ENCODE measurements around the gene MAGEF1.

MAGEF1 gene

DNA sequence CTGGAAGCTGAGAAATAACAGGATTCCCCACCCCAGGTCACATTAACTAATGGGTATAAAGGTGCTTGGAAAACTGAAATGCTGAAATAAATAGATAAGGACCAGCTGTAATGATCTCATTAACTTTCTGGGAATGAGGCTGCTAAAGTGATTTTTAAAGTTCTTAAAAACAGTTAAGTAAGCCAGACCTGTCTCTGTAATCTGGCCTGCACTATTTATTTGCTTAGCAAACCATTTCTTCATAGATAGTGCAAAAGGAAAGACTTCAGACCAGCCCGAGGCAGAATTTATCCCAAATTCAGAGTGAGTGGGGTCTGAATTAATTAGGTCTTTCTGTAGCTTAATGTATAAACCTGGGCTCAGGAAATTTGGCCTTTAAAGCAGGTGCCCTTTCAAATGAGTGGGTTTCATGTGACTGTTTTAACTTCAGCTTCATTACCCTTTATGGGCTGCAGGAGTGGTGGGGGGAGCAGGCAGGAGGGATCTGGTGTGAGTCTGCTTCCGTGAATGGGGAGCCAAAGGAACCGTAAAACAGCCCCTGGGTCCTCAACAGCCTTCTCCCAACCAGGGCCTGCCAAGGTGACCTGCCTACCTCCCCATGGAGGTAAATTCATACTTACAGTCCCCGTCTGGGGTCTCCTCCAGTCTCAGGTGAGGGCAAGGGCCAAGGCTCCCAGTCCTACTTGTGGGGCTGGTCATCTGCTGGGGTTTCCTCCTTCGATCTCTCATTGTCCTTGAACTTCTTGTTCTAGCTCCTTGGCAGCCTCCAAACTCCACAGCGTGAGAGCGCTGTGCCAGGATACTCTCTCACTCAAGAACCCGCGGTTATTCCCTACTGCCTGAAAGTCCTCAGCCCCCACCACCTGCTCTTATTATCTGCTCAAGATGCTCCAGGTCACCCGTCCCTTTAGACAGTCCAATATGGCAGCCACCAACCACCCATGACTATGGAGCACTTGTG, 31.2 kb downstream of the MAGEF1 start:
- no peak overlapping the region for H3K27ac ChIP-seq (ENCODE audit: low read length)
- H3K9ac ChIP-seq (ENCODE audit: low read depth, low read length) = no peak overlapping the region
- peaks cover 5% of the 10 kb centered on the region; the same call in 1 of the 2 replicates for H3K4me1 ChIP-seq (ENCODE audit: insufficient read depth, low read length)
- no peaks in the 10 kb centered on the region for H3K36me3 ChIP-seq (ENCODE audit: insufficient read depth, low read depth, low read length)
- H3K27me3 ChIP-seq (ENCODE audit: insufficient read depth, low read length) = peaks cover 14% of the 10 kb centered on the region; the same call in 1 of the 2 replicates
- no peak overlapping the region for H3K4me3 ChIP-seq (ENCODE audit: low read length)
- H3K9me3 ChIP-seq (ENCODE audit: insufficient read depth, low read depth, low read length) = no peaks in the 10 kb centered on the region

- Histone ChIP-seq H3K9ac (ENCODE audit: low read depth, low read length) (peak overlapping the region; percentile 67; the same call in 1 of the 2 replicates), H3K36me3 (ENCODE audit: insufficient read depth, low read depth, low read length) (no peaks in the 10 kb centered on the region), H3K4me3 (ENCODE audit: low read length) (peak overlapping the region; percentile 58; the same call in 1 of the 2 replicates), H3K9me3 (ENCODE audit: insufficient read depth, low read depth, low read length) (no peaks in the 10 kb centered on the region), H3K4me1 (ENCODE audit: insufficient read depth, low read length) (peaks cover 5% of the 10 kb centered on the region; the same call in 1 of the 2 replicates), H3K27ac (ENCODE audit: low read length) (no peak overlapping the region), H3K27me3 (ENCODE audit: insufficient read depth, low read length) (peaks cover 8% of the 10 kb centered on the region; the same call in 1 of the 2 replicates)
Observed at GRCh38 chr3:184679056-184679816, 32.6 kb downstream of the MAGEF1 start.

DNA sequence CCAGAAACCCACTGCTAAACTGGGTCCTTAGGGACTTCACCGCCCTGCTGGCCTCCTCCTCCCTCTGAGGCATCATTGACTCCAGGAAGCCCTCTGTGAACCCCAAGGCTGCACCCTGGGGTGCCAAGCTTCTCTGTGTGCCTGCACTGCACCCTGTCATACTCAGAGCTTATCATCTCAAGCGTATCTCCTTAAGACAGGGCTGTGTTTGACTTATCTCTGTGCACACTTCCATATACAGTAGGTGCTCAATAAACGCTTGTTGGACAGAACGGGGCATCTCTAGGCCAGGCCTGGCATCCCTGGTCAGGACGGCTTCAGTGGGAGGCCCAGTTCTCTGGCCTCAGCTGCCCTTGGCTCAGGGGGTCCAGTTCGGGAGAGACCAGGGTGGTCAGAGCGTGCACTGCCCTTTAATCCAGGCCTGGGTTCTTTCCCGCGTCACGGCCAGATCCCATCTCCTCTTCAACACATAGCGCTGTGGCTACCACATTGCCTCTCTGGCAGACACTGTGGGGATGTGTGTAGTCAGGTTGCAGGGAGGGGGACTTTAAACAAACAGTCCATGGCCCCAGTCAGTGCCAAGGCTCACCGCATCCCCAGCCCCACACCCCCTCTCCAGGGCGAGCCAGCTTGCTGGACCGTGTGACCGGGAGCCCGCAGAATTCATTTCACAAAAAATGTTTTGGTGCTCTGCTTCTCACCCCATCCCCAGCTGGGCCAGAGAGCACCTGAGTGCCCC, 33.4 kb downstream of the MAGEF1 start:
- H3K9ac ChIP-seq (ENCODE audit: low read depth, low read length) = peak overlapping the region; percentile 67; the same call in 1 of the 2 replicates
- no peaks in the 10 kb centered on the region for H3K36me3 ChIP-seq (ENCODE audit: insufficient read depth, low read depth, low read length)
- H3K9me3 ChIP-seq (ENCODE audit: insufficient read depth, low read depth, low read length) = no peaks in the 10 kb centered on the region
- H3K27ac ChIP-seq (ENCODE audit: low read length) = no peak overlapping the region
- H3K27me3 ChIP-seq (ENCODE audit: insufficient read depth, low read length) = peaks cover 8% of the 10 kb centered on the region; the same call in 1 of the 2 replicates
- H3K4me3 ChIP-seq (ENCODE audit: low read length) = peak overlapping the region; percentile 58; the same call in 1 of the 2 replicates
- H3K4me1 ChIP-seq (ENCODE audit: insufficient read depth, low read length) = peaks cover 5% of the 10 kb centered on the region; the same call in 1 of the 2 replicates

DNA sequence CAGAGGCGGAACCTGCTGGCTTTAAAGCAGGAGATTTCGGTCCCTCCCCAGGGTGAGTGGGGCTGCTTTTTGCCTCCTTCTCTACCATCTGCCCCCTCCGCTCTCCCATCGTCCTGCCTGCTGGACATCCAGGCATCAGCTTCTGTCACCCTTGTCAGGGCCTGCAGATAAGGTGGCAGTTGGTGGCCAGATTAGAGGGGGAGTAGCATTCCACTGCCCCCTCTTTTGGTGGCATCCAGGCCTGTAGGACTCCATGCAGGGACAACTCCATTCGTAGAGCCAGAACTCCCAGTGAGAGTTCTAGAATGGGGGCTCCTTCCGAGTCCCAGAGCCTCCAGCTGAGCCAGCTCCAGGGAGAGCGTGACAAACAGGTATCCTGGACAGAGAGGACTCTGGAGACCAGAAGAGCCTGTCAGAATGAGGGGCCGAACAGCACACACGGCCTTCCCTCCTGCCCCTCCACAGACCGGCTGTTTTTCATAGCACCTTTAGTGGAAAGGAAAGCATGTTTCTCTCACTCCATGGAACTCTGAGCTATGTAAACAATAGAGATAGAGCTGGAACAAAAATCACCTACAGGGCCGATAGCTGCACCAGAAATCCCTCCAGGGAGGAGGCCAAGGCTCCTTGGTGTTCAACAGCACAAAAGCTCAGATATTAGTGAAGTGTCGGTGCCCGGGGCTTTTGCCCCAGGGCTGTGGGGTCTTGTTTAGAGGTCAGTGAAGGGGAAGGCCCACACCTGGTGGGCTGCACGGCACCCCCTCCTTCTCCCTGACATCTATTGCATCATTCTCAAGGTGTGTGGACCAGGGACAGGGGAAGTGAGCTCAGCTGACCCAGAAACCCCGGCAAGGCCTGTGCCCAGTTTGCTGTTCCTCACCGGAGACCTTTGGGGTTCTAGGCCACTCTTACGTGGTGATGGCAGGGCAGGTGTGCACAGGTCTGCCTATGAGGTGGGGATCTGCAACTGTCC, 34.2 kb downstream of the MAGEF1 start:
- no peaks in the 10 kb centered on the region for H3K9me3 ChIP-seq (ENCODE audit: insufficient read depth, low read depth, low read length)
- no peak overlapping the region for H3K4me3 ChIP-seq (ENCODE audit: low read length)
- H3K27me3 ChIP-seq (ENCODE audit: insufficient read depth, low read length) = peaks cover 8% of the 10 kb centered on the region; the same call in 1 of the 2 replicates
- peaks cover 5% of the 10 kb centered on the region; the same call in 1 of the 2 replicates for H3K4me1 ChIP-seq (ENCODE audit: insufficient read depth, low read length)
- H3K9ac ChIP-seq (ENCODE audit: low read depth, low read length) = no peak overlapping the region
- no peak overlapping the region for H3K27ac ChIP-seq (ENCODE audit: low read length)
- H3K36me3 ChIP-seq (ENCODE audit: insufficient read depth, low read depth, low read length) = no peaks in the 10 kb centered on the region

DNA sequence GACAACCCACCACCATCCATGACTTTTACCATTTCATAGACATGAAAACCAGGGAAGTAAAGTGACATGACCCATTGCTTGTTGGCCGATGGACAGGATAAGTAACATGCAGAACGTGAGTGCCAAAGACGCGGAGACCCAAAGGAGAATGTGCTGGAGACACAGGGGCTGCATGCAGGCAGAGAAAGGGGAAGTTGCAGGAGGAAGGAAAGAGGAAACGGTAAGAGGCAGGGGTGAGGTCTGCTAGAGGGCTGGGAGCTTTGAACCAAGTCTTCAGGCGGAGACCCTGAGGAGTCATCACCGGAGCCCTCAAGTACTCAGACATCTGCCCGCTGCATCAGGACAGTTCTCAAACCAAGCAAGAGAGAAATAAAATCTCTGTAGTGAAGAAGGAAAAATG, 34.9 kb downstream of the MAGEF1 start:
- Histone ChIP-seq H3K27ac (ENCODE audit: low read length) (no peak overlapping the region), H3K9me3 (ENCODE audit: insufficient read depth, low read depth, low read length) (no peaks in the 10 kb centered on the region), H3K4me1 (ENCODE audit: insufficient read depth, low read length) (peaks cover 5% of the 10 kb centered on the region; the same call in 1 of the 2 replicates), H3K36me3 (ENCODE audit: insufficient read depth, low read depth, low read length) (no peaks in the 10 kb centered on the region), H3K9ac (ENCODE audit: low read depth, low read length) (no peak overlapping the region), H3K27me3 (ENCODE audit: insufficient read depth, low read length) (peaks cover 8% of the 10 kb centered on the region; the same call in 1 of the 2 replicates), H3K4me3 (ENCODE audit: low read length) (no peak overlapping the region)

DNA sequence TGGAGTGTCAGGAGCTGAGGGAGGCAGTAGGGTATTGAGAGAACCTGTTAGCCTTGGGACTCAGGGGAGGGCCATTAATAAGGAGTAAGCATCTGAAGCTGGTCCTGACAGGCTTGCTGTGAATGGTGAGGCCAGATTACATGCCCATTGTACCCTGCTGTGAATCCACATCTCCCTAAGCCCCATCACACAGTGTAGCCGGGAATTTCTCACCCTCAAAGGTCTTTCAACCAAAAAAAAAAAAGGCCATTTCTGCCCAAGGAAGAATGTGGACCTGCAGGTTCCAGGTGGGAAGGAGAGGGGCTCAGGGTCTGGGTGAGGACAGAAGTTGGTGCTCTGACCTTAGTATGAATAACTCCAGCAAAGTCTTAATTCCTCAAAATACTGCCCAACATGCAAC, 37.2 kb downstream of the MAGEF1 start:
- Histone ChIP-seq H3K9ac (ENCODE audit: low read depth, low read length) (no peak overlapping the region), H3K36me3 (ENCODE audit: insufficient read depth, low read depth, low read length) (no peaks in the 10 kb centered on the region), H3K27me3 (ENCODE audit: insufficient read depth, low read length) (peaks cover 8% of the 10 kb centered on the region; the same call in 1 of the 2 replicates), H3K4me3 (ENCODE audit: low read length) (no peak overlapping the region), H3K9me3 (ENCODE audit: insufficient read depth, low read depth, low read length) (no peaks in the 10 kb centered on the region), H3K27ac (ENCODE audit: low read length) (no peak overlapping the region), H3K4me1 (ENCODE audit: insufficient read depth, low read length) (peaks cover 5% of the 10 kb centered on the region; the same call in 1 of the 2 replicates)

DNA sequence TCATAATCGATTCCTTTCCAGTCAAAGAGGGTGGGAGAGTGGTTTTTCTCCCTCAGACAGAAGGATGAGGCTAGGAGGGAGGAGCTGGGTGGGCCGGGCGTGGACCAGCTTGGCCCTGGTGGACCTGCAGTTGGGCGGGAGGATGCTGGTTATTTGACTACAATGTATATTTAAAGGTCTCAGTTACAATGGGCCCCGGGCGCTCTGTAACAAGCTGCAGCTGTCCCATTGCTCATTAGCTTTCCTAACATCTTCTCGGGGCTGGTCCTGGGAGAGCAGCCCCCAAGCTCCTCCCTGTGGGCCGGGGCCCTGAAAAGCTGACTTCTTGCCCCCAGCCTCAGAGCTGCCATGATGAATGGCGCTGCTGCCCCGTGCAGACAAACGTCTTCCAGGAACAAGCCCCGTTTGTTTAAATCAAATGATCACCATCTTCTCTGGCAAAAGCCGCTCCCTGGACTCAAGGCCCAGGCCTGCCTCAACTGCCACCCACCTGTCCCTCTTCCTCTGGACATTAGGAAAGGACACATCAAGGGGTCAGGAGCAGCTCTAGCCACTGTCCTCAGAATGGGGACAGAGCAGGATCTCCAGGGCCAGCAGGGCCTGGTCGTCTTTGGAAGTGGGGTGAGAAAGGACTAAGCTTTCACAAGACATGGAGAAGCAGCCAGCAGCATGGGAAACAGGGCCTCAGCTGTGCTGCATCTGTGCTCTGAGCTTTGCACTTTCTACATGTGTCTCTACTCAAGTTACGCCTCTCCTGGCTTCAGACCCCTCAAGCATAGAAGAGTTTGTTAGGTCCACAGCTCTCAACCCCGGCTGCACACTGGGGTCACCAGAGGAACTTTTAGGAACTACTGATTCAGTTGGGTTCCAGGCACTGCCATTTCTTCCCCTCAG, 38.6 kb downstream of the MAGEF1 start:
- H3K27me3 ChIP-seq (ENCODE audit: insufficient read depth, low read length) = peaks cover 2% of the 10 kb centered on the region; the same call in 1 of the 2 replicates
- no peak overlapping the region for H3K27ac ChIP-seq (ENCODE audit: low read length)
- H3K4me1 ChIP-seq (ENCODE audit: insufficient read depth, low read length) = no peaks in the 10 kb centered on the region
- no peak overlapping the region for H3K4me3 ChIP-seq (ENCODE audit: low read length)
- no peak overlapping the region for H3K9ac ChIP-seq (ENCODE audit: low read depth, low read length)
- no peaks in the 10 kb centered on the region for H3K9me3 ChIP-seq (ENCODE audit: insufficient read depth, low read depth, low read length)
- H3K36me3 ChIP-seq (ENCODE audit: insufficient read depth, low read depth, low read length) = no peaks in the 10 kb centered on the region

DNA sequence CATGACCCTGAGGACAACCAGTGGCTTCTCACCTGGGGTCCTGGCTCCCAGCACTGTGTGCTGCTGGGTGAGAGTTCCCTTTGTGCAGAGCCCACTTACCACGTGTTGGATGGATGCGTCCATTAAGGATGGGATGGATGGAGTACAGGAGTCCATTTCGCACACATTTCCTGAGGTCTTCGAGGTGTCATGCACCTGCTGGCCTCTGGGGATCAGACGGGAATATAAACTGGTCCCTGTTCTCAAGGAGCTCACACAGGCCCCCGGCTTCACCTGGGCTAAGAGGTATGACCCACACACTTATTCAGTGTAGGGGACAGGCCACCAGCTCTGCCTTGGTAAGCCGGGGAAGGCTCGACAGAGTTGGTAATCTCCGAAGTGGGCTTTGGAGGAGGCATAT, 39.5 kb downstream of the MAGEF1 start:
- Histone ChIP-seq H3K4me3 (ENCODE audit: low read length) (no peak overlapping the region), H3K27ac (ENCODE audit: low read length) (no peak overlapping the region), H3K4me1 (ENCODE audit: insufficient read depth, low read length) (no peaks in the 10 kb centered on the region), H3K27me3 (ENCODE audit: insufficient read depth, low read length) (no peaks in the 10 kb centered on the region), H3K9ac (ENCODE audit: low read depth, low read length) (no peak overlapping the region), H3K36me3 (ENCODE audit: insufficient read depth, low read depth, low read length) (no peaks in the 10 kb centered on the region), H3K9me3 (ENCODE audit: insufficient read depth, low read depth, low read length) (no peaks in the 10 kb centered on the region)

DNA sequence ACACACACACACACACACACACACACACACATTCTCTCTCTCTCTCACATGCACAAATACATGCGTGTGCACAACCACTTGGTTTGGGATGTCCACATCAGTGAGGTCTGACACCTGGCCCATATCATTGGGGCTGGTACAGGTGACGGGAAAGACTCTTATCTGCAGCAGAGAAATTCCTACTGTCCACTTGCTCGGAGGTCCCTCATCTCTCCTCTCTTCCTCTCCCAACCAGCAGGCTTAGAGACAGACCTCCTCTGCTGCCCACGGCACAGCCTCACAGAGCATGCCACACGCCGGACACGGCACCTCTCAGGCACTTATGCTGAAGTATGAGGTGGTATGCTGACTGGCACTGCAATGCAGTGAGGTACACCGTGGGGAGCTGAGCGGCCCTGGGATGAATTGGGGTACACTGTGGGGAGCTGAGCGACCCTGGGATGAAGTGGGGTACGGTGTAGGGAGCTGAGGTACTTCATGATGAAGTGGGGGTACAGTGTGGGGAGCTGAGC, 41.7 kb downstream of the MAGEF1 start:
- no peaks in the 10 kb centered on the region for H3K9me3 ChIP-seq (ENCODE audit: insufficient read depth, low read depth, low read length)
- H3K27me3 ChIP-seq (ENCODE audit: insufficient read depth, low read length) = no peaks in the 10 kb centered on the region
- H3K27ac ChIP-seq (ENCODE audit: low read length) = no peak overlapping the region
- no peaks in the 10 kb centered on the region for H3K36me3 ChIP-seq (ENCODE audit: insufficient read depth, low read depth, low read length)
- no peak overlapping the region for H3K9ac ChIP-seq (ENCODE audit: low read depth, low read length)
- H3K4me1 ChIP-seq (ENCODE audit: insufficient read depth, low read length) = no peaks in the 10 kb centered on the region
- H3K4me3 ChIP-seq (ENCODE audit: low read length) = no peak overlapping the region
